PC-9 (cell line): ENCODE measurements around the gene MDC1. TPM values are rescaled to one million over a fixed set of nuclear protein-coding genes. Genes with fewer than 3 reads are reported as not detected.
"Not testable (repeated sequence)": the region's sequence is repeated elsewhere in the genome, so short reads cannot be mapped to it uniquely, and the experiment has no call there.

Source experiments
- BruUV-seq: library from RNA; stranded (reverse); fragments of 400-500 nt; replicated peaks from 2 replicates; lab custom pipeline; 2021; lab: Mats Ljungman, UMichigan
- CTCF ChIA-PET: fragments of 300-600 bp; sonication (Branson Sonifier 250); formaldehyde crosslinking; loops from one replicate; lab custom pipeline; 2022; ENCODE audit warnings: antibody characterized with exemption; lab: Charles Lee
- POLR2A ChIA-PET: fragments of 300-600 bp; sonication (Branson Sonifier 250); formaldehyde crosslinking; loops from one replicate; lab custom pipeline; 2022; ENCODE audit warnings: antibody characterized with exemption; ENCODE audit not compliant: unreplicated experiment; lab: Charles Lee
- DNase-seq, 2 experiments: peaks; one replicate each; pipeline versions ENCODE4 v3.0.0 to v3.0.0-alpha.2; 2015 to 2022; ENCODE audit warnings: mixed read lengths in 1 of 2
- H2AFZ ChIP-seq: fragments of 200-600 bp; sonication (generic); 2 replicates; pipeline ENCODE4 v1.8.1; 2017; ENCODE audit warnings: antibody characterized with exemption
- H3F3A ChIP-seq: fragments of 200-600 bp; sonication (generic); 2 replicates; pipeline ENCODE4 v1.8.1; 2017; ENCODE audit warnings: antibody characterized with exemption, mild to moderate bottlenecking, low read depth; ENCODE audit not compliant: insufficient read depth
- H3K27ac ChIP-seq: fragments of 200-600 bp; sonication (generic); 2 replicates; pipeline ENCODE4 v1.6.1; 2016; ENCODE audit warnings: mixed run types
- H3K27me3 ChIP-seq: fragments of 200-600 bp; sonication (generic); 2 replicates; pipeline ENCODE4 v1.6.1; 2016; ENCODE audit warnings: low read depth, mixed run types; ENCODE audit not compliant: insufficient read depth
- H3K36me3 ChIP-seq: fragments of 200-600 bp; sonication (generic); 2 replicates; pipeline ENCODE4 v1.6.1; 2016; ENCODE audit warnings: low read depth, mixed run types
- H3K4me1 ChIP-seq: fragments of 200-600 bp; sonication (generic); replicated peaks from 2 replicates; pipeline ENCODE4 v1.6.1; 2016; ENCODE audit warnings: mixed run types; ENCODE audit not compliant: insufficient read depth
- H3K4me2 ChIP-seq: fragments of 200-600 bp; sonication (generic); 2 replicates; pipeline ENCODE4 v1.6.1; 2017; ENCODE audit warnings: mixed run types
- H3K4me3 ChIP-seq: fragments of 200-600 bp; sonication (generic); 2 replicates; pipeline ENCODE4 v1.6.1; 2016; ENCODE audit warnings: mixed run types
- H3K79me2 ChIP-seq: fragments of 200-600 bp; sonication (generic); 2 replicates; pipeline ENCODE4 v1.6.1; 2017; ENCODE audit warnings: low read depth, mixed run types
- H3K9me2 ChIP-seq: fragments of 200-600 bp; sonication (generic); 2 replicates; pipeline ENCODE4 v1.8.1; 2017; ENCODE audit warnings: mild to moderate bottlenecking; ENCODE audit not compliant: insufficient read depth
- H3K9me3 ChIP-seq: fragments of 200-600 bp; sonication (generic); 2 replicates; pipeline ENCODE4 v1.8.1; 2016; ENCODE audit warnings: low read depth; ENCODE audit not compliant: insufficient read depth
- H4K20me1 ChIP-seq: fragments of 200-600 bp; sonication (generic); 2 replicates; pipeline ENCODE4 v1.8.1; 2017; ENCODE audit not compliant: insufficient read depth
- EZH2 ChIP-seq: fragments of 200-600 bp; sonication (generic); IDR thresholded peaks from 2 replicates; pipeline ENCODE4 v1.8.0; 2017; ENCODE audit warnings: antibody characterized with exemption, low read depth
- intact Hi-C: fragments of 100-400 bp; cut with micrococcal nuclease; formaldehyde crosslinking; loops from one replicate; pipeline ENCODE4 v1.10.0; 2022; ENCODE audit not compliant: unreplicated experiment
- total RNA-seq: library from RNA; stranded (reverse); gene quantifications from 2 replicates; pipeline ENCODE4 v1.2.3, GENCODE V29; 2021
- TF ChIP-seq, protein P1 (sequence below): fragments of 200-600 bp; sonication (generic); conservative IDR thresholded peaks from 2 replicates; pipeline ENCODE4 v1.6.1; 2017; ENCODE audit warnings: mixed run types, antibody characterized with exemption, mild to moderate bottlenecking, moderate library complexity

MDC1 gene
- total RNA-seq, 1 experiment from 2014 or later = 81.6 TPM

DNA sequence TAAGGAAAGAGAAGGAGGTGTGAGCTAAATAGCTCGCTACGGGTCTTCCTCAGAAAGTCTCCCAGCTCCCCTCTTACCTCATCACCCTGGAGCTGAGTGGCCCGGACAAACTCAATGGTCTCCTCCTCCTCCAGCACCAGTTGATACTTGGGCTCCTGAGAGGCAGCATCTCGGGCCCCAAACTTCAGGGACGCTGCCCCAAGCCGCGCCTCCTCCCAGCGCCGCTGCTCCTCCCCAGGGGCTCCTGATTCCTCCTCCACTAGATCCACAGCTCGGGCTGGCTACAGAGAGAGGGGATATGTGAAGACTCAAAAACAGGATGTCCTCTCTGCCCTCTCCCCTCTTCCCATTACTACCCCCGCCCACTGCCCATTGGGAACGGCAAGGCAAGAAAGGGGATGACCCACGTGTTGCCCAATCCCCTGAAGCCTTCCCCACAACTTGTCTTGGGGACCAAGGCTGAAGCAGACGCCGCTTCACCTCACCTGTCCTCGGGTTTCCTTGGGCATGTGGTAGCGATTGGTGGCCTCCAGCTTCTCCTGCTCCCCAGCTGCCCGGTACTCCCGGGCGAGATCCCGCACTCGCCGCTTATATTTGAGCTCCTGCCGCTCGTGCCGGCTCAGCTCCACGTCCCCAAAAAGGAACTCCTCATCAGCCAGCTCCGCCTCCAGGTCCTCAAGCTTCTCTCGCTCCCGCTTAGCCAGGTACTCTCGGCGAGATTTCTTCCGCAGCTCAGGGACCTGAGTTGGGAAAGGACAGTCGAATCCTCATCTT, 51.9 kb downstream of the MDC1 start:
- Histone ChIP-seq H3K79me2 (no peaks in the 10 kb centered on the region), H4K20me1 (no peaks in the 10 kb centered on the region; the same call in 1 of the 2 replicates), H2AFZ (no peak overlapping the region), H3K36me3 (peaks cover 23% of the 10 kb centered on the region; the same call in 1 of the 2 replicates), H3K27ac (no peak overlapping the region), H3K4me1 (no peaks in the 10 kb centered on the region), H3F3A (no peaks in the 10 kb centered on the region; the same call in 1 of the 2 replicates), H3K27me3 (no peaks in the 10 kb centered on the region), H3K4me3 (no peak overlapping the region), H3K9me3 (no peaks in the 10 kb centered on the region), H3K4me2 (no peak overlapping the region), H3K9me2 (no peaks in the 10 kb centered on the region)
- TF ChIP-seq EZH2 = no peak
- TF ChIP-seq, protein P1, sequence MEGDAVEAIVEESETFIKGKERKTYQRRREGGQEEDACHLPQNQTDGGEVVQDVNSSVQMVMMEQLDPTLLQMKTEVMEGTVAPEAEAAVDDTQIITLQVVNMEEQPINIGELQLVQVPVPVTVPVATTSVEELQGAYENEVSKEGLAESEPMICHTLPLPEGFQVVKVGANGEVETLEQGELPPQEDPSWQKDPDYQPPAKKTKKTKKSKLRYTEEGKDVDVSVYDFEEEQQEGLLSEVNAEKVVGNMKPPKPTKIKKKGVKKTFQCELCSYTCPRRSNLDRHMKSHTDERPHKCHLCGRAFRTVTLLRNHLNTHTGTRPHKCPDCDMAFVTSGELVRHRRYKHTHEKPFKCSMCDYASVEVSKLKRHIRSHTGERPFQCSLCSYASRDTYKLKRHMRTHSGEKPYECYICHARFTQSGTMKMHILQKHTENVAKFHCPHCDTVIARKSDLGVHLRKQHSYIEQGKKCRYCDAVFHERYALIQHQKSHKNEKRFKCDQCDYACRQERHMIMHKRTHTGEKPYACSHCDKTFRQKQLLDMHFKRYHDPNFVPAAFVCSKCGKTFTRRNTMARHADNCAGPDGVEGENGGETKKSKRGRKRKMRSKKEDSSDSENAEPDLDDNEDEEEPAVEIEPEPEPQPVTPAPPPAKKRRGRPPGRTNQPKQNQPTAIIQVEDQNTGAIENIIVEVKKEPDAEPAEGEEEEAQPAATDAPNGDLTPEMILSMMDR = no peak
- TSS peak; percentile 9 for BruUV-seq
- ChIA-PET POLR2A (interaction anchor here (0.6 kb wide), 1 partner anchor 35 kb away, joined by 4 read pairs; no protein-coding TSS in a partner anchor), CTCF (no interaction called here)
- intact Hi-C loops = no loop called here
- no peak for DNase-seq

DNA sequence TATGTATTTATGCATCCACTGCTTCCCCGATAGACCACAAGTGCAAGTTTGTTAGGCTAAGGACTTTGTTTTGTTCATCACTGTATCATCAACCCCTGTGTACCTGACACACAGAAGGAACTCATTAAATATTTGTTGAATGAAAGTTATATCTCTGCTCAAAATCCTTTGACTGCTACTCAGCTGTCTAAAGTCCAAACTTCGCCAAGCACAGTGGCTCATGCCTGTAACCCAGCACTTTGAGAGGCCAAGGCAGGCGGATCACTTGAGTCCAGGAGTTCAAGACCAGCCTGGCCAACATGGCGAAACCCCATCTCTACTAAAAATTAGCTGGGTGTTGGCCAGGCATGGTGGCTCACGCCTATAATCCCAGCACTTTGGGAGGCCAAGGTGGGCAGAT, 59.2 kb downstream of the MDC1 start:
- CTCF ChIA-PET, H3F3A ChIP-seq, DNase-seq, H3K79me2 ChIP-seq, H3K9me3 ChIP-seq, POLR2A ChIA-PET, H2AFZ ChIP-seq, H3K9me2 ChIP-seq, H3K4me2 ChIP-seq, H3K27ac ChIP-seq, H4K20me1 ChIP-seq, intact Hi-C loops, H3K4me3 ChIP-seq, H3K4me1 ChIP-seq, BruUV-seq, H3K27me3 ChIP-seq: not testable (repeated sequence)
- peaks cover 17% of the 10 kb centered on the region for H3K36me3 ChIP-seq

DNA sequence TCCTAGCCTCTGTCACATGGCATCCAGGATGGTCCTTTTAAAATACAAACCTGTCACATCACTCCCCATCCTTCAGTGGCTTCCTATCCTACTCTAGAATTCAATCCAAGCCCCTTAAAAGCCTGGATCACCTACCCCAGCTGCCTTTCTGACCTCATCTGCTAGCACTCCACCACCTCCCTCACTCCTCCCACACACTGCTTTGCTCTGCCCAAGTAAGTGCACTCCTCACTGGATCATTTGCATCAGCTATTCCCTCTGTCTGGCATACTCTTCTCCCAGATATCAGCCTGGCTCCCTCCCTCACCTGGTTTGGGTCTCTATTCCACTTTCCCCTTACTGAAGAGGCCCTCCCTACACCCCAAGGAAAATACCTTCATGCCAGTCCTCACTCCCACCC, 59.6 kb downstream of the MDC1 start:
- Histone ChIP-seq H3K36me3 (peaks cover 16% of the 10 kb centered on the region), H3K4me3 (no peak overlapping the region), H3K27me3 (no peaks in the 10 kb centered on the region), H3K4me1 (no peaks in the 10 kb centered on the region), H3K79me2 (no peaks in the 10 kb centered on the region), H3K9me3 (no peaks in the 10 kb centered on the region), H3K9me2 (no peaks in the 10 kb centered on the region), H3K4me2 (no peak overlapping the region), H3K27ac (no peak overlapping the region), H2AFZ (no peak overlapping the region), H4K20me1 (no peaks in the 10 kb centered on the region), H3F3A (peaks cover 8% of the 10 kb centered on the region; the same call in 1 of the 2 replicates)
- TF ChIP-seq, protein P1 = no peak
- DNase-seq = no peak
- POLR2A ChIA-PET = no interaction called here
- CTCF ChIA-PET = no interaction called here
- no TSS peak for BruUV-seq
- intact Hi-C loops = no loop called here
